Mesangial cell (primary cell): Measurements from ENCODE around the gene CCDC66. TPM values are rescaled to one million over a fixed set of nuclear protein-coding genes. Genes with fewer than 3 reads are reported as not detected.

Source experiments
- total RNA-seq: library from RNA; depleted of rRNA; stranded (reverse); fragments of >200 nt; gene quantifications from 2 replicates; pipeline ENCODE4 v1.2.3, GENCODE V29; 2015

CCDC66 gene
- 2.3 and 4.6 TPM in 2 replicates for total RNA-seq

GRCh38 chr3:56556908-56557830 is at the start of gene CCDC66:
TSS of gene CCDC66 (plus strand) at chr3:56557175. CDS start at chr3:56557243, 68 bp downstream.

Other genes with a start within 250 kb of the CCDC66 start
- 1.8 and 3.1 TPM in 2 replicates for gene ERC2, start 88.7 kb upstream of the CCDC66 start, total RNA-seq
- gene TASOR, start 126.1 kb downstream of the CCDC66 start, total RNA-seq = 31.4 and 37.8 TPM in 2 replicates
- 3.7 and 11.9 TPM in 2 replicates for gene ARHGEF3, start 244.8 kb downstream of the CCDC66 start, total RNA-seq